Measurements from ENCODE around the gene ZNF614.

DNA sequence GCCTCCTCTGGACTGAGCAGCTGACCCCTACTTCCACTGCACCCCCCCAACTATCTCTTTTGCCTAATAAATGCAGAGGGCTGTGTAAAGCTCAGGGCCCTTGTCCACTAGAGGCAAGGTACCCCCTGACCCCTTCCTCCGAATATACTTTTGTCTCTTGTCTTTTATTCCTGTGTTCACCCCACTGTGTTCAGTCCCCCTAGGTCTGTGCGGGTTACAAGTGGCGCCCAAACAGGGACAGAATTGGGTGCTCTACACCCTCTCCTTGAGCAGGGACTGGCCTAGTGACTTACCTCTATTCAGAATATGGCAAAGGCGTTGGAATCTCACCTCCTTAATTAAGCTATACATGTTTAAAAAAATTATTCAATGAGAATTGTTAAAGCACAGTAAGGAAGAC is 56.6 kb downstream of the ZNF614 start:
- TF ChIP-seq, protein P1, sequence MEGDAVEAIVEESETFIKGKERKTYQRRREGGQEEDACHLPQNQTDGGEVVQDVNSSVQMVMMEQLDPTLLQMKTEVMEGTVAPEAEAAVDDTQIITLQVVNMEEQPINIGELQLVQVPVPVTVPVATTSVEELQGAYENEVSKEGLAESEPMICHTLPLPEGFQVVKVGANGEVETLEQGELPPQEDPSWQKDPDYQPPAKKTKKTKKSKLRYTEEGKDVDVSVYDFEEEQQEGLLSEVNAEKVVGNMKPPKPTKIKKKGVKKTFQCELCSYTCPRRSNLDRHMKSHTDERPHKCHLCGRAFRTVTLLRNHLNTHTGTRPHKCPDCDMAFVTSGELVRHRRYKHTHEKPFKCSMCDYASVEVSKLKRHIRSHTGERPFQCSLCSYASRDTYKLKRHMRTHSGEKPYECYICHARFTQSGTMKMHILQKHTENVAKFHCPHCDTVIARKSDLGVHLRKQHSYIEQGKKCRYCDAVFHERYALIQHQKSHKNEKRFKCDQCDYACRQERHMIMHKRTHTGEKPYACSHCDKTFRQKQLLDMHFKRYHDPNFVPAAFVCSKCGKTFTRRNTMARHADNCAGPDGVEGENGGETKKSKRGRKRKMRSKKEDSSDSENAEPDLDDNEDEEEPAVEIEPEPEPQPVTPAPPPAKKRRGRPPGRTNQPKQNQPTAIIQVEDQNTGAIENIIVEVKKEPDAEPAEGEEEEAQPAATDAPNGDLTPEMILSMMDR (IDR thresholded peaks at IDR 0.05) = no peak
- TF ChIP-seq POLR2A (IDR thresholded peaks at IDR 0.05) = no peak

Data from tibial nerve (tissue), 3 donors.